Fibroblast of lung (primary cell): ENCODE results near the gene WDFY3. TPM values are rescaled to one million over a fixed set of nuclear protein-coding genes. Genes with fewer than 3 reads are reported as not detected.
"Not testable (repeated sequence)": the region's sequence is repeated elsewhere in the genome, so short reads cannot be mapped to it uniquely, and the experiment has no call there.

ENCODE experiments used
- DNase-seq, 2 donors: peaks; one replicate each; pipeline versions ENCODE4 v3.0.0 to v3.0.0-alpha.2; 2010; ENCODE audit warnings: low read depth in 2 of 2
- H2AFZ ChIP-seq: 2 replicates; pipeline ENCODE4 v1.5.1; 2012; ENCODE audit warnings: low read length, control low read depth, inconsistent platforms
- H3K27ac ChIP-seq: 2 replicates; pipeline ENCODE4 v1.5.1; 2011; ENCODE audit warnings: low read length, control low read depth; ENCODE audit not compliant: insufficient read depth
- H3K27me3 ChIP-seq: 2 replicates; pipeline ENCODE4 v1.5.1; 2011; ENCODE audit warnings: mild to moderate bottlenecking, low read length; ENCODE audit not compliant: control insufficient read depth, insufficient read depth
- H3K36me3 ChIP-seq: 2 replicates; pipeline ENCODE4 v1.5.1; 2011; ENCODE audit warnings: low read length; ENCODE audit not compliant: control insufficient read depth, insufficient read depth
- H3K4me1 ChIP-seq: 2 replicates; pipeline ENCODE4 v1.5.1; 2011; ENCODE audit warnings: low read length; ENCODE audit not compliant: control insufficient read depth, insufficient read depth; ENCODE audit errors: extremely low read depth
- H3K4me2 ChIP-seq: 2 replicates; pipeline ENCODE4 v1.5.1; 2011; ENCODE audit warnings: low read length, control low read depth; ENCODE audit not compliant: insufficient read depth; ENCODE audit errors: extremely low read depth
- H3K4me3 ChIP-seq, 4 experiments: fragments of 200-600 bp in 1 of 4; sonication (generic) in 1 of 4; replicated peaks in 1 of 4; 2 replicates each; pipeline ENCODE4 v1.5.1; 2011 to 2016; ENCODE audit warnings: low read length in 4 of 4, low read depth in 3 of 4, mild to moderate bottlenecking in 3 of 4, control low read depth in 2 of 4, inconsistent platforms in 1 of 4, mixed read lengths in 1 of 4; ENCODE audit not compliant: insufficient read depth in 1 of 4; ENCODE audit errors: control extremely low read depth in 1 of 4
- H3K79me2 ChIP-seq: 2 replicates; pipeline ENCODE4 v1.5.1; 2012; ENCODE audit warnings: mild to moderate bottlenecking, low read length, inconsistent platforms; ENCODE audit not compliant: control insufficient read depth, insufficient read depth
- H3K9ac ChIP-seq: 2 replicates; pipeline ENCODE4 v1.5.1; 2011; ENCODE audit warnings: mild to moderate bottlenecking, low read length, control low read depth; ENCODE audit not compliant: insufficient read depth
- H3K9me3 ChIP-seq: 2 replicates; pipeline ENCODE4 v1.5.1; 2012; ENCODE audit warnings: low read depth, low read length; ENCODE audit not compliant: control insufficient read depth, insufficient read depth
- H4K20me1 ChIP-seq: 2 replicates; pipeline ENCODE4 v1.5.1; 2011; ENCODE audit warnings: low read length; ENCODE audit not compliant: control insufficient read depth, insufficient read depth; ENCODE audit errors: extremely low read depth
- EZH2 ChIP-seq: IDR thresholded peaks from 2 replicates; pipeline ENCODE4 v1.5.1; 2012; ENCODE audit warnings: low read length, control low read depth, mild to moderate bottlenecking; ENCODE audit errors: missing control alignments
- polyA plus RNA-seq, 2 donors: library from polyadenylated mRNA; depleted of rRNA in 1 of 2; stranded (reverse) in 1 of 2; unstranded in 1 of 2; fragments of >200 nt; gene quantifications; 2 replicates each; pipeline ENCODE4 v1.2.1, GENCODE V29; 2011 to 2012; ENCODE audit warnings: missing spikeins in 1 of 2
- total RNA-seq: library from RNA; depleted of rRNA; stranded (reverse); fragments of >200 nt; gene quantifications from 2 replicates; pipeline ENCODE4 v1.2.1, GENCODE V29; 2014
- TF ChIP-seq, protein P1 (sequence below), 2 donors: IDR thresholded peaks in 1 of 2; conservative IDR thresholded peaks in 1 of 2; 1 replicate in 1 of 2; 2 replicates in 1 of 2; pipeline ENCODE4 v1.5.1; 2011 to 2012; ENCODE audit warnings: low read length in 2 of 2, control low read depth in 1 of 2, inconsistent platforms in 1 of 2, low read depth in 1 of 2, mild to moderate bottlenecking in 1 of 2

WDFY3 gene
- total and polyA plus RNA-seq, 2 donors (not counting 1 experiment from before 2014, with no cell fraction given) = 26.8 to 88.8 TPM

DNA sequence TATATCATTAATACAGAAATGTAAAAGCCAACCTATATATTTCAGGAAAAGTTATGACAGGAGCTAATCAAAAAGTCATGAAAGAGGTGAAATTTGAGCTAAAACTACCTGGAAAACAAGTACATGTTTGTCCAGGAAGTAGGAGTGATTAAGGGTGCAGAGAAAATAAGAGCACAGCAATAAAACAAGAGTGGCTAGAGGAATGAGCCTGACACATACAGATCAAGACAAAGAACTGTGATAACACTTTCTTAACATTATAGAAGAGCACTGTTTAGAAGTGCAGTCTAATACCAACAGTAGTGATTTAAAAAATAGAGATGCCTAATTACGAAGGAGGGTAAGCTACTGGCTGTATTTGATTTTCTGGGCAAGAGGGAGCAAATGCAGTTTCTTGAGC is 125.1 kb downstream of the WDFY3 start:
- Histone ChIP-seq H3K4me1 (no peaks in the 10 kb centered on the region), H4K20me1 (no peaks in the 10 kb centered on the region), H3K36me3 (no peaks in the 10 kb centered on the region), H3K27me3 (no peaks in the 10 kb centered on the region), H3K9ac (no peak overlapping the region), H3K4me3 (no peak overlapping the region), H3K4me2 (no peak overlapping the region), H2AFZ (no peak overlapping the region), H3K9me3 (no peaks in the 10 kb centered on the region), H3K79me2 (no peaks in the 10 kb centered on the region), H3K27ac (no peak overlapping the region)
- no peak for TF ChIP-seq EZH2
- TF ChIP-seq, protein P1, sequence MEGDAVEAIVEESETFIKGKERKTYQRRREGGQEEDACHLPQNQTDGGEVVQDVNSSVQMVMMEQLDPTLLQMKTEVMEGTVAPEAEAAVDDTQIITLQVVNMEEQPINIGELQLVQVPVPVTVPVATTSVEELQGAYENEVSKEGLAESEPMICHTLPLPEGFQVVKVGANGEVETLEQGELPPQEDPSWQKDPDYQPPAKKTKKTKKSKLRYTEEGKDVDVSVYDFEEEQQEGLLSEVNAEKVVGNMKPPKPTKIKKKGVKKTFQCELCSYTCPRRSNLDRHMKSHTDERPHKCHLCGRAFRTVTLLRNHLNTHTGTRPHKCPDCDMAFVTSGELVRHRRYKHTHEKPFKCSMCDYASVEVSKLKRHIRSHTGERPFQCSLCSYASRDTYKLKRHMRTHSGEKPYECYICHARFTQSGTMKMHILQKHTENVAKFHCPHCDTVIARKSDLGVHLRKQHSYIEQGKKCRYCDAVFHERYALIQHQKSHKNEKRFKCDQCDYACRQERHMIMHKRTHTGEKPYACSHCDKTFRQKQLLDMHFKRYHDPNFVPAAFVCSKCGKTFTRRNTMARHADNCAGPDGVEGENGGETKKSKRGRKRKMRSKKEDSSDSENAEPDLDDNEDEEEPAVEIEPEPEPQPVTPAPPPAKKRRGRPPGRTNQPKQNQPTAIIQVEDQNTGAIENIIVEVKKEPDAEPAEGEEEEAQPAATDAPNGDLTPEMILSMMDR (conservative IDR thresholded peaks at IDR 0.05 in 1 of 2, IDR thresholded peaks at IDR 0.05 in 1 of 2; ENCODE audit: low read depth in 1 of 2, low read length in 2 of 2) = no peak
- DNase-seq = no peak

DNA sequence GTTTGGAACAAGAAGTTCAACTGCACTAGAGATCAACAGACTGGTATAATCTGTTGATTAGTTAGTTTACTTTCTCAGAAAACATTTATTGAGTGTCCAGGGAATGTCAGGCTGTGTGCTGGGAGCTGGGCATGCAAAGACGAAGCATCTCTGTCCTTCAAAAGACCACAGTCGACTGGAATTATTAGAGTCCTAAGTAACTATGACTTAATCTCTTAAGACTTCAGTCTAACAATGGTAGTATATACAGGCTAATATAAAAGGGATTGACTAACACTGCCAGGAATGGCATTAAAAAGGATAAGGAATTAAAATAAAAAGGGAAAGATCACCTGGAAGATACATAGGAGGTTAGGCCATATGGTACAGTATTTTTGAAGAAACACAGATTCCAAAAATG is 128.7 kb downstream of the WDFY3 start:
- no peak overlapping the region for H3K27ac ChIP-seq
- H3K9me3 ChIP-seq = no peaks in the 10 kb centered on the region
- peak in 1 of 2 donors; percentile 59 for DNase-seq
- no peaks in the 10 kb centered on the region for H3K4me1 ChIP-seq
- H3K4me2 ChIP-seq = no peak overlapping the region
- TF ChIP-seq, protein P1 (conservative IDR thresholded peaks at IDR 0.05 in 1 of 2, IDR thresholded peaks at IDR 0.05 in 1 of 2; ENCODE audit: low read depth in 1 of 2, low read length in 2 of 2) = no peak
- no peak for TF ChIP-seq EZH2
- no peaks in the 10 kb centered on the region for H3K27me3 ChIP-seq
- H4K20me1 ChIP-seq = no peaks in the 10 kb centered on the region
- H2AFZ ChIP-seq = no peak overlapping the region
- no peaks in the 10 kb centered on the region for H3K36me3 ChIP-seq
- H3K9ac ChIP-seq = no peak overlapping the region
- no peak overlapping the region for H3K4me3 ChIP-seq
- H3K79me2 ChIP-seq = no peaks in the 10 kb centered on the region

DNA sequence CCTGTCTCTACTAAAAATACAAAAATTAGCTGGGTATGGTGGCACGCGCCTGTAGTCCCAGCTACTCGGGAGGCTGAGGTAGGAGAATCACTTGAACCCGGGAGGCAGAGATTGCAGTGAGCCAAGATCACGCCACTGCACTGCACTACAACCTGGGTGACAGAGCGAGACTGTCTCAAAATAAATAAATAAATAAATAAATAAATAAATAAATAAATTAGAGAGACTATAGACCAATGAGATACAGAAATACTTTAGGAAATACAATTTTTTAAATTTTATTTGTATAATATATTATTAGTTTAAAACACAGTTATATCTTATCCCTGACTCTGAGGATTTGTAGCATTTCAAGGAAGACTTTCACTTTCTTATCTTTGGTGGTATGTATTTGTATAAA is 136.9 kb downstream of the WDFY3 start:
- not testable (repeated sequence) for H3K4me1 ChIP-seq, H3K9me3 ChIP-seq, H3K36me3 ChIP-seq

More for the DNA sequence above, 136.9 kb downstream of the WDFY3 start:
- not testable (repeated sequence) for H3K27me3 ChIP-seq, H3K4me3 ChIP-seq, H3K4me2 ChIP-seq, H3K27ac ChIP-seq, H3K9ac ChIP-seq, DNase-seq, H2AFZ ChIP-seq, H4K20me1 ChIP-seq, H3K79me2 ChIP-seq
